SJCRH30 (cell line): Measurements from ENCODE around the gene GUCY1A2. TPM values are rescaled to one million over a fixed set of nuclear protein-coding genes. Genes with fewer than 3 reads are reported as not detected.
"Not testable (repeated sequence)": the region's sequence is repeated elsewhere in the genome, so short reads cannot be mapped to it uniquely, and the experiment has no call there.

Experiments used
- DNase-seq, 2 experiments: peaks; one replicate each; pipeline ENCODE4 v3.0.0-alpha.2; 2015 to 2020
- H3K27ac ChIP-seq: fragments of 250-450 bp; sonication (Bioruptor Pico); 2 replicates; pipeline ENCODE4 v1.5.1; 2020; ENCODE audit warnings: mild to moderate bottlenecking, moderate library complexity
- H3K27me3 ChIP-seq: fragments of 250-450 bp; sonication (Bioruptor Pico); 2 replicates; pipeline ENCODE4 v1.5.1; 2020; ENCODE audit warnings: mild to moderate bottlenecking, moderate library complexity
- H3K36me3 ChIP-seq: fragments of 250-450 bp; sonication (Bioruptor Pico); 2 replicates; pipeline ENCODE4 v1.5.1; 2020; ENCODE audit warnings: mild to moderate bottlenecking, moderate library complexity
- H3K4me1 ChIP-seq: fragments of 250-450 bp; sonication (Bioruptor Pico); 2 replicates; pipeline ENCODE4 v1.5.1; 2020; ENCODE audit warnings: mild to moderate bottlenecking, moderate library complexity
- H3K4me3 ChIP-seq: fragments of 250-450 bp; sonication (Bioruptor Pico); 2 replicates; pipeline ENCODE4 v1.5.1; 2020; ENCODE audit warnings: mild to moderate bottlenecking, moderate library complexity
- H3K9me3 ChIP-seq: fragments of 250-450 bp; sonication (Bioruptor Pico); replicated peaks from 2 replicates; pipeline ENCODE4 v1.5.1; 2020; ENCODE audit warnings: mild to moderate bottlenecking, moderate library complexity
- total RNA-seq: library from RNA; depleted of rRNA; stranded (reverse); fragments of >200 nt; shearing (Covaris generic); gene quantifications from 2 replicates; pipeline ENCODE4 v1.2.3, GENCODE V29; 2014

Gene GUCY1A2
- total RNA-seq, 1 experiment from 2014 or later = 0.57 TPM

DNA sequence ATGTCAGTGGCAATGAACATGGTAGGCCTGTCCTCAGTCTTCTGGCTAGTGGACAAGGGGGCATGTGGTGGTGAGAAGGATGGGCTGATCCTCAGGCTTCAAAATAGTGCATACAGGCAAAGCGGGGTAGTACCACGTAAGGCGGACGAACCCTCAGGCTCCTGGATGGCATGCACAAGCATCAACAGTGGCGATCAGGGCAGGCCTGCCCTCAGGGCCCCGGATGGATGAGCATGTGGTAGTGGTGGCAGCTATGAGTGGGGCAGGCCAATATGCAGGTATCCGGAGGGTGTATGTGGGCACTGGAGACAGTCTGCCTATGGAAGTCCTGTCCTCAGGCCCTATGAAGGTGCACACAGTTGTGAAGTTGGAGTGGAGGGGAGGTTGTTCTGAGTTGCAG, 163.8 kb downstream of the GUCY1A2 start:
- H3K4me3 ChIP-seq = no peak overlapping the region
- no peak for DNase-seq
- no peak overlapping the region for H3K27ac ChIP-seq
- H3K4me1 ChIP-seq = no peaks in the 10 kb centered on the region
- no peaks in the 10 kb centered on the region for H3K36me3 ChIP-seq
- no peaks in the 10 kb centered on the region for H3K9me3 ChIP-seq
- no peaks in the 10 kb centered on the region for H3K27me3 ChIP-seq

DNA sequence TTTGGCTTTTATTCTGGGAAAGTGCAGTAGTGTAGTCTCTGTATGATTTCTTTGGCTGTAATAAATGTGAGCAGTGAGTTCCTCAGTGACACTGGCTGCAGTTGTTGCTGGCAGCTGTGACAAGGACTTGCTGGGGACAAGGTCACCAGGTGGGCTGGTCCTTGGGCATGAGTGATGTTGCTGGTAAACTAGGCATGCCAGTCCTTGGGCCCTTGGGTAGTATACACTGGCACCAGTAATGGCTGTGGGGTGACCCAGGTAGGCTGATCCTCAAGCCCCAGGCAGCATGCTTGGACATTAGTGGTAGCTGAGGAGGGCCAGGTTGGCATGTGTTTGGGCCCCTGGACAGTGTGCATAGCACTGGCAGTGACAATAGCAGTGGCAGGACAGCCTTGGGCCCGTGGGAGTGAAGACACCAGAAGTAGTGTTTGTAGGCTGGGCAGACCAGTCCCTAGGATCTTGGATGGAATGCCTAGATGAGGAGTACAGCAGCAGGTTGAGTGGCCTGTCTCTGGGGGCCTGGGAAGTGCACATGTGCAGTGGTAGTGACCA, 164.3 kb downstream of the GUCY1A2 start:
- H3K27ac ChIP-seq = no peak overlapping the region
- DNase-seq = no peak
- H3K36me3 ChIP-seq = no peaks in the 10 kb centered on the region
- no peak overlapping the region for H3K4me3 ChIP-seq
- H3K27me3 ChIP-seq = no peaks in the 10 kb centered on the region
- H3K4me1 ChIP-seq = no peaks in the 10 kb centered on the region
- H3K9me3 ChIP-seq = no peaks in the 10 kb centered on the region

DNA sequence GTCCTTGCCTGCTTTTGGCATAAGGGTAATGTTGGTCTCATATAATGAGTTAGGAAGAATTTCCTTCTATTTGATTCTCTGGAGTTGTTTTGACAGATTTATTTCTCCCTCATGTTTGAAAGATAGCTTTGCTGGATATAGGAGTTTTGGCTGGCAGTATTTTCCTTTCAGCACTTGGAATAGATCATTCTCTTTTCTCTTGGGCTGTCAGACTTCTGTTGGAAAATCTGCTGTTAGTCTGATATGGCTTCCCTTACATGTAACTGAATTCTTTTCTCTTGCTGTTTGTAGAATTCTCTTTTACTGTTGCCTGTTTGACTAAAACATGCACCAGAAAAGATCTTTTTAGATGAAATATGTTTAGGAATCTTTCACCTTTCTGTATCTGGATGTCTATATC, 165.5 kb downstream of the GUCY1A2 start:
- Histone ChIP-seq H3K36me3 (no peaks in the 10 kb centered on the region), H3K27ac (no peak overlapping the region), H3K4me3 (no peak overlapping the region), H3K9me3 (no peaks in the 10 kb centered on the region), H3K4me1 (no peaks in the 10 kb centered on the region), H3K27me3 (no peaks in the 10 kb centered on the region)
- no peak for DNase-seq

DNA sequence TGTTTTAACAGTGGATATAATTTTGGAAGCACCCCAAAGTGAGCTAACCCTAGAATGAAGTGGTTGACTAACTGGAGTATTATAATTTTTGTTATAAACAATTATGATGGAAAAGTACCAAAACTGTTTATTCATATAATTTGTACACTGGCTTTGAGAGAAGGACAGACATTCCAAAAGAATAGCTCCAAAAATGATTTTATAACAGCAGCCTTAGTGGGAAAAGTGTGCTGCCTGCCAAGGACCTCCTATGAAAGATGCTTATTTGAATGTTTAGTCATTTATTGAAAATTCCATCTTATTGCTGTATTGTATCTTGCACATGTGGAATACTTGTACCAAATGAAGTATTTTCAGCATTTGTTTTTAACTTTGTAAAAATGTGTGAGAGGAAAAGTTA, 169.8 kb downstream of the GUCY1A2 start:
- H3K4me1 ChIP-seq = no peaks in the 10 kb centered on the region
- H3K9me3 ChIP-seq = no peaks in the 10 kb centered on the region
- no peak overlapping the region for H3K4me3 ChIP-seq
- DNase-seq = no peak
- H3K27ac ChIP-seq = no peak overlapping the region
- no peaks in the 10 kb centered on the region for H3K27me3 ChIP-seq
- H3K36me3 ChIP-seq = no peaks in the 10 kb centered on the region

DNA sequence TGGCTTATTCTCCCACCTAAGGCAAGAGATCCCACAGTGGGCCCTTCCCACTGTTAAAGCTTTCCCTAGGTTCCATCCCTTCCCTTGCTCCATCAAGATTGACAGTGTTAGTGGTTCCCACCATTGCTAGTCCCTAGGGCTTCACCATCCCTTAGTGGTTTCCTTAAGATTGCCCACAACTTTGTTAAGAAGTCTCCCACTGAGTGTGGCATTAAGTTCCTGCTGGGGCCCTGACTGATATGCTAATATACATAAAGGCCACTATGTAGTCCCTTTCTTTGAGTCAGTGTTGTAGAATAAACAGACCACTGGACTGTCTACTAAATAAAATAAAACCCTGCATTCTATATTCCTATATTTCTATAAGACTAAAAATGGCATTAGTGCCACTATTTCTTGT, 176.1 kb downstream of the GUCY1A2 start:
- Histone ChIP-seq H3K4me3 (no peak overlapping the region), H3K9me3 (no peaks in the 10 kb centered on the region), H3K27ac (no peak overlapping the region), H3K27me3 (no peaks in the 10 kb centered on the region), H3K4me1 (no peaks in the 10 kb centered on the region), H3K36me3 (no peaks in the 10 kb centered on the region)
- DNase-seq = no peak

DNA sequence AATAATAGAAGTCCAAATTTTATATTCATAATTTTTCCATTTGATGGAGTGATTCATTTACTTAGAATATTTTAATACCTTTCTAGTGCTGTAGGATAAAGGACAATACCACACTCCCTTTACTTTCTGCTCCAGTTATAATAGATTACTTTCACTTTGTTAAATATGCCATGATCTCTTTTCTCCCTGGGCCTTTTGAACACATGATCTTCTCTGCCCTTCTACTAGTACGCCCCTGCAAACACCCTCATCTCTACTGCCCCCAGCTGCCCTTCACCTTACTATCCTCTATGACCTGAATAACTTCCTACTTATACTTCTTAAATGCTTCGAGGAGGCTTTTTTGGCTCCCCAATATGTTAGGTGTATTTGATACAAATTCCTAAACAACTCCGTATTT, 177.3 kb downstream of the GUCY1A2 start:
- Histone ChIP-seq H3K36me3 (no peaks in the 10 kb centered on the region), H3K27ac (no peak overlapping the region), H3K9me3 (no peaks in the 10 kb centered on the region), H3K27me3 (no peaks in the 10 kb centered on the region), H3K4me1 (no peaks in the 10 kb centered on the region), H3K4me3 (no peak overlapping the region)
- no peak for DNase-seq

DNA sequence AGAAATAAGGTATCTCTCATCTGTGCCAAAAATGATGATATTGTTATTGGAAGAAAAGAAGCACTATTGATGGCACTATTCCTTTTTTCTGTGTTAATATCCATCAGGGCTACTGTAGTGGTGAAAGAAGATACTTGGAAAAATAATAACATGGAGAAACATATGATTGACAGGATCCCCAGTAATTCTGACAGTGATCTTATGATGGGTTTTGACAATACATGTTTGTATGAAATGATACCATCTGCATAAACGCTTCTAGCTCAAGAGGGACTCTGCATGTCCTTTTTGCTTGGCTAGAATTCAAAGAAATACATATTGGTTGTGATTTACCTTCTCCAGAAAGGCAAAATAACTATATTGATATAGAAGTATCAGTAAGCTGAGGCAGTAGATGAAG, 178.1 kb downstream of the GUCY1A2 start:
- no peak overlapping the region for H3K27ac ChIP-seq
- H3K36me3 ChIP-seq = no peaks in the 10 kb centered on the region
- no peak overlapping the region for H3K4me3 ChIP-seq
- no peaks in the 10 kb centered on the region for H3K27me3 ChIP-seq
- no peak for DNase-seq
- no peaks in the 10 kb centered on the region for H3K4me1 ChIP-seq
- no peaks in the 10 kb centered on the region for H3K9me3 ChIP-seq

DNA sequence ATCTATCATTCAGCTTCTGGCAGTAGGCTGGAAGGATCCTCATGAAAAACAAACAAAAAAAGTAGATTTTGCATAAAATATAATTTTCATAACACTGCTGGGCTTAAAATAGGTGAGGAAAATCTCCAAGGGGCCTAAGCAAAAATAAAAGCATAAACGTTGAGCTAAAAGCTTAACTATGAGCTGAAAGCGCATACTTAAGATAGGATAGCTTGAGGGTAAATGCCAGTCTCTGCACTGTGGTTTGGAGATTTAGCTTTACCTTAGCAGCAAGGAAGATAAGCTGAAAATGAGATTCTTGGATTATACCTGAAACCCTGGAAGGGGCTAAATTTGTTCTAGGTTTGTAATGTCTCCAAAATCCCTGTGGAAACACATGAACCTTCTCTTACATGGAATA, 183.7 kb downstream of the GUCY1A2 start:
- H3K9me3 ChIP-seq = no peaks in the 10 kb centered on the region
- H3K4me3 ChIP-seq = no peak overlapping the region
- H3K27ac ChIP-seq = no peak overlapping the region
- no peaks in the 10 kb centered on the region for H3K36me3 ChIP-seq
- no peak for DNase-seq
- H3K4me1 ChIP-seq = no peaks in the 10 kb centered on the region
- H3K27me3 ChIP-seq = no peaks in the 10 kb centered on the region

DNA sequence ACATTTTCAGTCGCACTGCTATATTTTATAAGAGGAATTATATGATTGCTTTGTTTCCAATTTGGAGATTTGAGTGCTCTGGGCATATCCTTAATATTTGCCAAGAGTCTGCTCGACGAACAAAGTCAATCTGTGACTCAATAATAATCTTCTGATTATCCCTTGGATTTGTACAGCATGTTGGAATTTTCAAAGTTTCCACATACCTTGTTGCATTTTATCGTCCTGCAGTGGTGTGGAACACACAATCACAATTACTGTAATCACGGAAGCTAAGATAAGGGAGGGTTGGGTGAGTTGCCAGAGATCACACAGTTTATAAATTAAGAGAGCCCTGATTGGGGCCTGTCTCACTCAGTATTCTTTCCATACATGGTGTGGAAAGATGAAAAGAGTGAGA, 189.3 kb downstream of the GUCY1A2 start:
- H3K27ac ChIP-seq = no peak overlapping the region
- no peaks in the 10 kb centered on the region for H3K27me3 ChIP-seq
- no peak overlapping the region for H3K4me3 ChIP-seq
- H3K9me3 ChIP-seq = no peaks in the 10 kb centered on the region
- H3K4me1 ChIP-seq = no peaks in the 10 kb centered on the region
- no peak for DNase-seq
- H3K36me3 ChIP-seq = no peaks in the 10 kb centered on the region

DNA sequence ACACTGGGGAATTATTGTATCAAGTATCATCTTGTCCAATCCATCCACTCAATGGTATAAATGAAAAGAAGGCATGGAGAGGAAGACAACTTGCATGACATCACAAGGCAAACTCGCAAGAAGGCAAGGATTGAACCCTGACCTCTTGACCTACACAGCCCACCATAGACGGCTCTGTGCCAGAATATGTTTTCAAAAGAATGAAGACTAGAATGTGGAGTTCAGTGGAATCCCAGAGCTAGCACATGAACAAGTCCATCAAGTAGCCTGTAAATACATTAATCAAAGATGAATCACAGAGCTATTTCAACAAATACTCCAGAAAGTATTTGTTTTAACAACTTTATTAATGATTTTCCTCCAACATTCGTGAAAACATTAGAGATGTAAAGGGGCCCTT, 189.7 kb downstream of the GUCY1A2 start:
- Histone ChIP-seq H3K9me3 (no peaks in the 10 kb centered on the region), H3K4me1 (no peaks in the 10 kb centered on the region), H3K36me3 (no peaks in the 10 kb centered on the region), H3K4me3 (no peak overlapping the region), H3K27me3 (no peaks in the 10 kb centered on the region), H3K27ac (no peak overlapping the region)
- DNase-seq = no peak

DNA sequence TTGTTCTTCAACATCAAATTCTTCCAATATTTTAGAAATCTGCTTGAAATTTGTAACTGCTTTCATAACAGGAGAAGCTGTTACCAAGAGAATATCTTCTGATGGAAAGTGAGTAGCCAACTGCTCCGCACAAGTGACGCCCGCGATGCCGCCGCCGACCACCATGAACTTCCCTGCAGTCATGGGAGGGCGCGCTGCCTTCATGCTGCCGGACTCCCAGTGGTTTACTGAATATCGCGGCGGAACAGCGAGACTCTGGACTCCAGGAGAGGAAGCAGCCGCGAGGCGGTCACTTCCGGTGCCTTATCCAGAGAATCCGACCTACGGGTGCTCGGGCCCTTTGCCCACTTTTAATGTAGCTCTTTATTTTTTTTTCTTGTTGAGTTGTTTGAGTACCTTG, 190.6 kb downstream of the GUCY1A2 start:
- H3K4me3 ChIP-seq = no peak overlapping the region
- H3K4me1 ChIP-seq = no peaks in the 10 kb centered on the region
- H3K27ac ChIP-seq = no peak overlapping the region
- H3K36me3 ChIP-seq = no peaks in the 10 kb centered on the region
- no peaks in the 10 kb centered on the region for H3K27me3 ChIP-seq
- DNase-seq = no peak
- H3K9me3 ChIP-seq = no peaks in the 10 kb centered on the region

DNA sequence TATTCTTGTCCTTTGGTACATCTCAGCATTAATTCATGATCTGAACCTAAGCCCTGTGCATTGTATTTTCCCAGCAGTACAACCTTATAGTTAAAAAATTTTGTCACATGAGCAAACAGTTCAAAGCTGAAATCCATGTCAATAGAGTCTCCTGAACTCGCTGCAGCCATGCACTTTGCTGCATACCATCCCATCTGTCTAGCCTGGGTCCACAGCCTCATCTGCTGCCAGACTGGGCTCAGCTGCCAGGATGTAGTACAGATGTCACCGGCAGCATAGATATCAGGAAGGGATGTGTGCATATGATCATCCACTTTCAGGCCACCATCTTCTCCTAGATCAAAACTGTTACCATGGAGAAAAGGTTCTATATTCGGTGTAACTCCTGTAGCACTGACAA, 191.7 kb downstream of the GUCY1A2 start:
- H3K4me3 ChIP-seq, H3K4me1 ChIP-seq, DNase-seq, H3K27ac ChIP-seq, H3K27me3 ChIP-seq, H3K9me3 ChIP-seq, H3K36me3 ChIP-seq: not testable (repeated sequence)

DNA sequence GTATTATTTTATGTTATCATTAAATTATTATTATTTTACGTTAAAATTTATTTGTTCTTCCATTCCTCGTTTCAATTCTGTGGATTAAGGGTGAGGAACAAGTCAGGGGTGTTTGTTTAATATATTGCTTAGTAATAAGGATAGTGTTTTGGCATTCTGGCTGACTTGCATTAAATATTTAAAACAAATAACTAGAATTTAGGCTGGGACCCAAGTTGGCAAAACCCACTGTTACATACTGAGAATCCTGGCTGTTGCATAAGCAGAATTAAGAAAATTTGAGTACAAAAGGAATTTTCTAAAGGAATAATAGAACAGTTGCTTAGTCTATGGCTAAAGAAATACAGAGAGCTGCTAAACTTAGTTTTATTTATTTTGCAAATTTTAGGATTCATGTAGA, 196.4 kb downstream of the GUCY1A2 start:
- H3K4me1 ChIP-seq = no peaks in the 10 kb centered on the region
- no peaks in the 10 kb centered on the region for H3K36me3 ChIP-seq
- no peak overlapping the region for H3K4me3 ChIP-seq
- H3K9me3 ChIP-seq = no peaks in the 10 kb centered on the region
- no peak for DNase-seq
- H3K27ac ChIP-seq = no peak overlapping the region
- no peaks in the 10 kb centered on the region for H3K27me3 ChIP-seq

DNA sequence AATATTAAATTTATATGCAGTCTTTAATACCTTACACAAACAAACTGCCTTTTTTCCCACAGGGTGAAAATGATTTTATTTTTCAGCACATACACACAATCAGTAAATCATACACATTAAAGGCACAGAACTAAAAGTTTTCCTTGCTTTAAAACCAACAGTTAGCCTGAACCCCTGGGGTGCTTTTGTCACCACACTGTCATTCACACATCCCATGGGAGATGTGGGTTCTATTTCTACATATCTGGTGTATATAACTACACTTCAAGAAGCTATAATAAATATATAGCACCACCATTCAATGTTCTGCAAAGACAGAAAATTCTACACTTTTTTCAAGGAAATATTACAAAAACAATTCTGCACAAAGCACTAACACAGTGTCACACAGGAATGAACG, 197.0 kb downstream of the GUCY1A2 start:
- Histone ChIP-seq H3K9me3 (no peaks in the 10 kb centered on the region), H3K4me1 (no peaks in the 10 kb centered on the region), H3K36me3 (no peaks in the 10 kb centered on the region), H3K27me3 (no peaks in the 10 kb centered on the region), H3K4me3 (no peak overlapping the region), H3K27ac (no peak overlapping the region)
- no peak for DNase-seq

DNA sequence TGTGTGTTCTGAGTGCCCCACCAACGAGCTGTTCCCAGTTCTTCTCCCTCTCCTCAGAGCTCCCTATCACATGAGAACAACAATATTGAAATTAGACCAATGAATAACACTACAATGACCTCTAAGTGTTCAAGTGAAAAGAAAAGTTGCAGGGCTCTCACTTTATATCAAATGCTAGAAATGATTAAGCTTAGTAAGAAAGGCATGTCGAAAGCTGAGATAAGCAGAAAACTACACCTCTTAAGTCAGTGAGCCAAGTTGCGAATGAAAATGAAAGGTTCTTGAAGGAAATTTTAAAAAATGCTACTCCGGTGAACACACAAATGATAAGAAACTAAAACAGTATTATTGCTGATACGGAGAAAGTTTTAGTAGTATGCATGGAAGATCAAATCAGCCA, 199.8 kb downstream of the GUCY1A2 start:
- Histone ChIP-seq H3K4me3 (no peak overlapping the region), H3K36me3 (no peaks in the 10 kb centered on the region), H3K27me3 (no peaks in the 10 kb centered on the region), H3K4me1 (no peaks in the 10 kb centered on the region), H3K9me3 (no peaks in the 10 kb centered on the region), H3K27ac (no peak overlapping the region)
- no peak for DNase-seq

DNA sequence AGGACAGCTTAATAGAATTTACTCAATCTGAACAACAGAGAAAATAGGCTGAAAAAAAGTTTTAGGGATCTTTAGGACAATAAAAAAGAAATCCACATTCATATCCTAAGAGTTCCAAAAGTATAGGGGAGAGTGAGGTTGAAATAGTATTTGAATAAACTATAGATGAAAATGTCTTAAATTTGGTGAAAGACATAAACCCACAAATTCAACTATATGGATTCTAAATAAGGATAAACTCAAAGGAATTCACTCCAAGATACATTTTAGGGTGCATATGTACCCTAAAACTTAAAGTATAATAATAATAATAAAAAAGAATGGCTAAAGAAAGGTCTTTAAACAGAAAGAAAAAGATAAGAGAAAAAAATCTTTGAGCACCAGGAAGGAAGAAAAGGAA, 203.1 kb downstream of the GUCY1A2 start:
- no peaks in the 10 kb centered on the region for H3K4me1 ChIP-seq
- no peaks in the 10 kb centered on the region for H3K27me3 ChIP-seq
- H3K27ac ChIP-seq = no peak overlapping the region
- H3K4me3 ChIP-seq = no peak overlapping the region
- H3K9me3 ChIP-seq = no peaks in the 10 kb centered on the region
- no peaks in the 10 kb centered on the region for H3K36me3 ChIP-seq
- no peak for DNase-seq

DNA sequence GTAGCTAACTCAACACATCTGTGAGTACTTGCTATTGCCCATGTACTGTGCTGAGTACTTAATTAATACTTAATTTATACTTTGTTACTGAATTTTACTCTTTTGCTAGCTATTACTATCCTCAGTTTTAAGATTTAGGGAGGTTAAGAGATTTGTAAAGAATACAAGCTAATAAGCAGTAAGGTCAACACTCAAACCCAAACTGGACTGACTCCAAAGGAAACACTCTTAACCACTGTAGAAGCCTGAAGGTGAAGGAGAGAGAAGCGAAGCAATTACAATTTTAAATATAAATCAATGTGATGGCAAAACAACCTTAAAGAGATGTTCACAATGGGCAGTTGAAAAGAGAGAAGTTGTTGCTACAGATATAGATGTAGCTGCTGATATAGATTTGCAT, 204.5 kb downstream of the GUCY1A2 start:
- Histone ChIP-seq H3K27ac (no peak overlapping the region), H3K4me3 (no peak overlapping the region), H3K36me3 (no peaks in the 10 kb centered on the region), H3K4me1 (no peaks in the 10 kb centered on the region), H3K27me3 (no peaks in the 10 kb centered on the region), H3K9me3 (no peaks in the 10 kb centered on the region)
- DNase-seq = no peak
